ENCODE measurements around the gene GLCCI1. TPM values are rescaled to one million over a fixed set of nuclear protein-coding genes. Genes with fewer than 3 reads are reported as not detected.

Gene GLCCI1
- polyA plus RNA-seq, result 1 to 10 TPM; 1.4 to 2.2 TPM

GRCh38 chr7:7968544-7969305, at the start of gene GLCCI1:
TSS of gene GLCCI1 (plus strand) at chr7:7968796. CDS start at chr7:7969351, 555 bp downstream.
- no peaks in the 10 kb centered on the region for H3K36me3 ChIP-seq (ENCODE audit: control insufficient read depth in 2 of 2, insufficient read depth in 2 of 2, low read length in 1 of 2)
- H3K27ac ChIP-seq (ENCODE audit: low read depth in 2 of 2, low read length in 1 of 2), result peak within 1 kb of the TSS; percentile 94 to 98
- 0 to 1% methylated on average over 54 to 77 of the region's 77 CpGs for WGBS, 2 donors
- peak within 1 kb of the TSS; percentile 82 to 95 for H3K4me3 ChIP-seq (ENCODE audit: low read depth in 1 of 2, low read length in 2 of 2)
- no peaks in the 10 kb centered on the region for H3K4me1 ChIP-seq (ENCODE audit: control insufficient read depth in 2 of 2, insufficient read depth in 2 of 2, low read length in 1 of 2)
- H3K9me3 ChIP-seq (ENCODE audit: control insufficient read depth in 2 of 2, insufficient read depth in 1 of 2, low read depth in 1 of 2, low read length in 1 of 2), result no peaks in the 10 kb centered on the region
- no peaks in the 10 kb centered on the region for H3K27me3 ChIP-seq (ENCODE audit: control insufficient read depth in 1 of 2, insufficient read depth in 2 of 2, low read length in 2 of 2)

GRCh38 chr7:7919449-7919945, 49.1 kb upstream of the GLCCI1 start:
- Histone ChIP-seq H3K27ac (ENCODE audit: low read depth in 2 of 2, low read length in 1 of 2) (no peak overlapping the region), H3K36me3 (ENCODE audit: control insufficient read depth in 2 of 2, insufficient read depth in 2 of 2, low read length in 1 of 2) (no peaks in the 10 kb centered on the region), H3K9me3 (ENCODE audit: control insufficient read depth in 2 of 2, insufficient read depth in 1 of 2, low read depth in 1 of 2, low read length in 1 of 2) (no peaks in the 10 kb centered on the region), H3K27me3 (ENCODE audit: control insufficient read depth in 1 of 2, insufficient read depth in 2 of 2, low read length in 2 of 2) (no peaks in the 10 kb centered on the region), H3K4me1 (ENCODE audit: control insufficient read depth in 2 of 2, insufficient read depth in 2 of 2, low read length in 1 of 2) (no peaks in the 10 kb centered on the region), H3K4me3 (ENCODE audit: low read depth in 1 of 2, low read length in 2 of 2) (no peak overlapping the region)
- WGBS, 2 donors, result 60 to 62% methylated on average over 2 of the region's 2 CpGs

- H3K27ac ChIP-seq (ENCODE audit: low read depth in 2 of 2, low read length in 1 of 2), result no peak overlapping the region
- 67 to 74% methylated on average over 2 of the region's 2 CpGs for whole genome bisulfite sequencing, 2 donors
- H3K27me3 ChIP-seq (ENCODE audit: control insufficient read depth in 1 of 2, insufficient read depth in 2 of 2, low read length in 2 of 2), result no peaks in the 10 kb centered on the region
- no peaks in the 10 kb centered on the region for H3K9me3 ChIP-seq (ENCODE audit: control insufficient read depth in 2 of 2, insufficient read depth in 1 of 2, low read depth in 1 of 2, low read length in 1 of 2)
- H3K4me1 ChIP-seq (ENCODE audit: control insufficient read depth in 2 of 2, insufficient read depth in 2 of 2, low read length in 1 of 2), result no peaks in the 10 kb centered on the region
- H3K36me3 ChIP-seq (ENCODE audit: control insufficient read depth in 2 of 2, insufficient read depth in 2 of 2, low read length in 1 of 2), result no peaks in the 10 kb centered on the region
- H3K4me3 ChIP-seq (ENCODE audit: low read depth in 1 of 2, low read length in 2 of 2), result no peak overlapping the region
Measured at GRCh38 chr7:7920056-7920455, 48.5 kb upstream of the GLCCI1 start.

GRCh38 chr7:7920481-7920880, 48.1 kb upstream of the GLCCI1 start:
- no peak overlapping the region for H3K4me3 ChIP-seq (ENCODE audit: low read depth in 1 of 2, low read length in 2 of 2)
- 49 to 65% methylated on average over 3 of the region's 3 CpGs for WGBS, 2 donors
- H3K27ac ChIP-seq (ENCODE audit: low read depth in 2 of 2, low read length in 1 of 2), result no peak overlapping the region
- H3K9me3 ChIP-seq (ENCODE audit: control insufficient read depth in 2 of 2, insufficient read depth in 1 of 2, low read depth in 1 of 2, low read length in 1 of 2), result no peaks in the 10 kb centered on the region
- no peaks in the 10 kb centered on the region for H3K4me1 ChIP-seq (ENCODE audit: control insufficient read depth in 2 of 2, insufficient read depth in 2 of 2, low read length in 1 of 2)
- H3K36me3 ChIP-seq (ENCODE audit: control insufficient read depth in 2 of 2, insufficient read depth in 2 of 2, low read length in 1 of 2), result no peaks in the 10 kb centered on the region
- no peaks in the 10 kb centered on the region for H3K27me3 ChIP-seq (ENCODE audit: control insufficient read depth in 1 of 2, insufficient read depth in 2 of 2, low read length in 2 of 2)

- H3K4me1 ChIP-seq (ENCODE audit: control insufficient read depth in 2 of 2, insufficient read depth in 2 of 2, low read length in 1 of 2), result no peaks in the 10 kb centered on the region
- H3K27me3 ChIP-seq (ENCODE audit: control insufficient read depth in 1 of 2, insufficient read depth in 2 of 2, low read length in 2 of 2), result no peaks in the 10 kb centered on the region
- H3K9me3 ChIP-seq (ENCODE audit: control insufficient read depth in 2 of 2, insufficient read depth in 1 of 2, low read depth in 1 of 2, low read length in 1 of 2), result no peaks in the 10 kb centered on the region
- H3K36me3 ChIP-seq (ENCODE audit: control insufficient read depth in 2 of 2, insufficient read depth in 2 of 2, low read length in 1 of 2), result no peaks in the 10 kb centered on the region
- no peak overlapping the region for H3K27ac ChIP-seq (ENCODE audit: low read depth in 2 of 2, low read length in 1 of 2)
- H3K4me3 ChIP-seq (ENCODE audit: low read depth in 1 of 2, low read length in 2 of 2), result no peak overlapping the region
Measured at GRCh38 chr7:7921830-7922229, 46.8 kb upstream of the GLCCI1 start.

GRCh38 chr7:7922684-7923385, 45.8 kb upstream of the GLCCI1 start:
- Histone ChIP-seq H3K27ac (ENCODE audit: low read depth in 2 of 2, low read length in 1 of 2) (no peak overlapping the region), H3K9me3 (ENCODE audit: control insufficient read depth in 2 of 2, insufficient read depth in 1 of 2, low read depth in 1 of 2, low read length in 1 of 2) (no peaks in the 10 kb centered on the region), H3K36me3 (ENCODE audit: control insufficient read depth in 2 of 2, insufficient read depth in 2 of 2, low read length in 1 of 2) (no peaks in the 10 kb centered on the region), H3K27me3 (ENCODE audit: control insufficient read depth in 1 of 2, insufficient read depth in 2 of 2, low read length in 2 of 2) (no peaks in the 10 kb centered on the region), H3K4me1 (ENCODE audit: control insufficient read depth in 2 of 2, insufficient read depth in 2 of 2, low read length in 1 of 2) (no peaks in the 10 kb centered on the region), H3K4me3 (ENCODE audit: low read depth in 1 of 2, low read length in 2 of 2) (peak overlapping the region in 1 of 2 donors; percentile 13)
- WGBS, 2 donors, result 30 to 38% methylated on average over 7 of the region's 7 CpGs

GRCh38 chr7:7923818-7924217, 44.8 kb upstream of the GLCCI1 start:
- Histone ChIP-seq H3K27ac (ENCODE audit: low read depth in 2 of 2, low read length in 1 of 2) (no peak overlapping the region), H3K36me3 (ENCODE audit: control insufficient read depth in 2 of 2, insufficient read depth in 2 of 2, low read length in 1 of 2) (no peaks in the 10 kb centered on the region), H3K9me3 (ENCODE audit: control insufficient read depth in 2 of 2, insufficient read depth in 1 of 2, low read depth in 1 of 2, low read length in 1 of 2) (no peaks in the 10 kb centered on the region), H3K4me1 (ENCODE audit: control insufficient read depth in 2 of 2, insufficient read depth in 2 of 2, low read length in 1 of 2) (no peaks in the 10 kb centered on the region), H3K4me3 (ENCODE audit: low read depth in 1 of 2, low read length in 2 of 2) (no peak overlapping the region), H3K27me3 (ENCODE audit: control insufficient read depth in 1 of 2, insufficient read depth in 2 of 2, low read length in 2 of 2) (no peaks in the 10 kb centered on the region)
- 66 to 68% methylated on average over 1 of the region's 1 CpG for WGBS, 2 donors

- no peak overlapping the region for H3K4me3 ChIP-seq (ENCODE audit: low read depth in 1 of 2, low read length in 2 of 2)
- no peaks in the 10 kb centered on the region for H3K27me3 ChIP-seq (ENCODE audit: control insufficient read depth in 1 of 2, insufficient read depth in 2 of 2, low read length in 2 of 2)
- no peaks in the 10 kb centered on the region for H3K9me3 ChIP-seq (ENCODE audit: control insufficient read depth in 2 of 2, insufficient read depth in 1 of 2, low read depth in 1 of 2, low read length in 1 of 2)
- H3K27ac ChIP-seq (ENCODE audit: low read depth in 2 of 2, low read length in 1 of 2), result no peak overlapping the region
- H3K36me3 ChIP-seq (ENCODE audit: control insufficient read depth in 2 of 2, insufficient read depth in 2 of 2, low read length in 1 of 2), result no peaks in the 10 kb centered on the region
- no peaks in the 10 kb centered on the region for H3K4me1 ChIP-seq (ENCODE audit: control insufficient read depth in 2 of 2, insufficient read depth in 2 of 2, low read length in 1 of 2)
Measured at GRCh38 chr7:7924303-7924702, 44.3 kb upstream of the GLCCI1 start.

- Histone ChIP-seq H3K4me1 (ENCODE audit: control insufficient read depth in 2 of 2, insufficient read depth in 2 of 2, low read length in 1 of 2) (no peaks in the 10 kb centered on the region), H3K27ac (ENCODE audit: low read depth in 2 of 2, low read length in 1 of 2) (no peak overlapping the region), H3K36me3 (ENCODE audit: control insufficient read depth in 2 of 2, insufficient read depth in 2 of 2, low read length in 1 of 2) (no peaks in the 10 kb centered on the region), H3K27me3 (ENCODE audit: control insufficient read depth in 1 of 2, insufficient read depth in 2 of 2, low read length in 2 of 2) (no peaks in the 10 kb centered on the region), H3K4me3 (ENCODE audit: low read depth in 1 of 2, low read length in 2 of 2) (no peak overlapping the region), H3K9me3 (ENCODE audit: control insufficient read depth in 2 of 2, insufficient read depth in 1 of 2, low read depth in 1 of 2, low read length in 1 of 2) (no peaks in the 10 kb centered on the region)
- WGBS, 2 donors, result 79 to 84% methylated on average over 2 of the region's 2 CpGs
Measured at GRCh38 chr7:7931626-7932025, 37.0 kb upstream of the GLCCI1 start.
